ENCODE measurements around the gene PARD3. TPM values are rescaled to one million over a fixed set of nuclear protein-coding genes. Genes with fewer than 3 reads are reported as not detected.

The PARD3 gene
- total RNA-seq, 2 experiments from 2014 or later, result 2.2 to 2.8 TPM

GRCh38 chr10:34732926-34733325 lies 82.2 kb downstream of the PARD3 start:
- no peak overlapping the region for H3K4me3 Mint-ChIP-seq
- no peak for ATAC-seq
- POLR2A ChIA-PET, result no interaction called here
- no peak overlapping the region for H3K27ac Mint-ChIP-seq
- CTCF ChIA-PET, result interaction anchor here (1.1 to 2.0 kb wide), 2 partner anchors 9 to 11 kb away, joined by 5 to 9 read pairs; no protein-coding TSS in a partner anchor
- H3K9me3 Mint-ChIP-seq (ENCODE audit: low read depth), result no peaks in the 10 kb centered on the region
- H3K27me3 Mint-ChIP-seq, result peaks cover 4% of the 10 kb centered on the region
- peaks cover 3% of the 10 kb centered on the region for H3K4me1 Mint-ChIP-seq
- intact Hi-C loops (cut with DNase I, micrococcal nuclease), result no loop called here
- no peak for DNase-seq
- no peaks in the 10 kb centered on the region for H3K36me3 Mint-ChIP-seq (ENCODE audit: low read depth)

GRCh38 chr10:34731885-34732701 lies 83.0 kb downstream of the PARD3 start:
- H3K36me3 Mint-ChIP-seq (ENCODE audit: low read depth), result no peaks in the 10 kb centered on the region
- peaks cover 3% of the 10 kb centered on the region for H3K4me1 Mint-ChIP-seq
- H3K27ac Mint-ChIP-seq, result no peak overlapping the region
- DNase-seq (no peak), ATAC-seq (no peak)
- no peaks in the 10 kb centered on the region for H3K9me3 Mint-ChIP-seq (ENCODE audit: low read depth)
- ChIA-PET POLR2A (no interaction called here), CTCF (interaction anchor here (1.1 to 2.0 kb wide), 2 partner anchors 8 to 11 kb away, joined by 5 to 9 read pairs; no protein-coding TSS in a partner anchor)
- H3K4me3 Mint-ChIP-seq, result no peak overlapping the region
- peaks cover 4% of the 10 kb centered on the region for H3K27me3 Mint-ChIP-seq
- intact Hi-C loops (cut with DNase I, micrococcal nuclease), result no loop called here

- ChIA-PET CTCF (interaction anchor here (0.7 kb wide), 1 partner anchor 652 kb away, joined by 3 read pairs; no protein-coding TSS in a partner anchor), POLR2A (interaction anchor here (0.6 kb wide), 1 partner anchor 251 kb away, joined by 3 read pairs; no protein-coding TSS in a partner anchor)
- DNase-seq (no peak), ATAC-seq (no peak)
- Mint-ChIP-seq H3K4me1 (peaks cover 3% of the 10 kb centered on the region), H3K9me3 (ENCODE audit: low read depth) (no peaks in the 10 kb centered on the region), H3K27ac (no peak overlapping the region), H3K36me3 (ENCODE audit: low read depth) (no peaks in the 10 kb centered on the region), H3K4me3 (no peak overlapping the region), H3K27me3 (peaks cover 2% of the 10 kb centered on the region)
- intact Hi-C loops (cut with DNase I, micrococcal nuclease), result no loop called here
Observed at GRCh38 chr10:34731213-34731612, 83.9 kb downstream of the PARD3 start.

GRCh38 chr10:34730726-34731125 lies 84.4 kb downstream of the PARD3 start:
- ChIA-PET POLR2A (interaction anchor here (0.6 kb wide), 1 partner anchor 251 kb away, joined by 3 read pairs; no protein-coding TSS in a partner anchor), CTCF (no interaction called here)
- Mint-ChIP-seq H3K4me3 (no peak overlapping the region), H3K36me3 (ENCODE audit: low read depth) (no peaks in the 10 kb centered on the region), H3K4me1 (peaks cover 3% of the 10 kb centered on the region), H3K9me3 (ENCODE audit: low read depth) (no peaks in the 10 kb centered on the region), H3K27me3 (peaks cover 2% of the 10 kb centered on the region), H3K27ac (no peak overlapping the region)
- intact Hi-C loops (cut with DNase I, micrococcal nuclease), result no loop called here
- DNase-seq (no peak), ATAC-seq (no peak)

- Mint-ChIP-seq H3K36me3 (ENCODE audit: low read depth) (no peaks in the 10 kb centered on the region), H3K4me3 (no peak overlapping the region), H3K9me3 (ENCODE audit: low read depth) (no peaks in the 10 kb centered on the region), H3K27me3 (peaks cover 2% of the 10 kb centered on the region), H3K27ac (no peak overlapping the region), H3K4me1 (peaks cover 3% of the 10 kb centered on the region)
- intact Hi-C loops (cut with DNase I, micrococcal nuclease), result no loop called here
- CTCF ChIA-PET, result no interaction called here
- POLR2A ChIA-PET, result interaction anchor here (0.7 kb wide), 1 partner anchor 68 kb away, joined by 3 read pairs; no protein-coding TSS in a partner anchor
- no peak for DNase-seq
- no peak for ATAC-seq
Observed at GRCh38 chr10:34729619-34730018, 85.5 kb downstream of the PARD3 start.

GRCh38 chr10:34728361-34728760 lies 86.7 kb downstream of the PARD3 start:
- Mint-ChIP-seq H3K4me3 (no peak overlapping the region), H3K27ac (no peak overlapping the region), H3K4me1 (peaks cover 3% of the 10 kb centered on the region), H3K27me3 (peaks cover 2% of the 10 kb centered on the region), H3K9me3 (ENCODE audit: low read depth) (no peaks in the 10 kb centered on the region), H3K36me3 (ENCODE audit: low read depth) (no peaks in the 10 kb centered on the region)
- intact Hi-C loops (cut with DNase I, micrococcal nuclease), result no loop called here
- ChIA-PET POLR2A (no interaction called here), CTCF (no interaction called here)
- no peak for DNase-seq
- ATAC-seq, result no peak

GRCh38 chr10:34727595-34728033 lies 87.5 kb downstream of the PARD3 start:
- ChIA-PET POLR2A (no interaction called here), CTCF (no interaction called here)
- H3K27me3 Mint-ChIP-seq, result peaks cover 2% of the 10 kb centered on the region
- intact Hi-C loops (cut with DNase I, micrococcal nuclease), result no loop called here
- no peak overlapping the region for H3K4me3 Mint-ChIP-seq
- H3K9me3 Mint-ChIP-seq (ENCODE audit: low read depth), result no peaks in the 10 kb centered on the region
- no peak overlapping the region for H3K27ac Mint-ChIP-seq
- ATAC-seq (no peak), DNase-seq (no peak)
- no peaks in the 10 kb centered on the region for H3K4me1 Mint-ChIP-seq
- no peaks in the 10 kb centered on the region for H3K36me3 Mint-ChIP-seq (ENCODE audit: low read depth)

- CTCF ChIA-PET, result no interaction called here
- Mint-ChIP-seq H3K27ac (no peak overlapping the region), H3K27me3 (peaks cover 2% of the 10 kb centered on the region), H3K4me1 (no peaks in the 10 kb centered on the region), H3K4me3 (no peak overlapping the region), H3K9me3 (ENCODE audit: low read depth) (no peaks in the 10 kb centered on the region), H3K36me3 (ENCODE audit: low read depth) (no peaks in the 10 kb centered on the region)
- ATAC-seq (no peak), DNase-seq (no peak)
- intact Hi-C loops (cut with DNase I, micrococcal nuclease), result no loop called here
- POLR2A ChIA-PET, result no interaction called here
Observed at GRCh38 chr10:34726862-34727261, 88.2 kb downstream of the PARD3 start.

- no peak overlapping the region for H3K4me3 Mint-ChIP-seq
- no peaks in the 10 kb centered on the region for H3K36me3 Mint-ChIP-seq (ENCODE audit: low read depth)
- CTCF ChIA-PET, result interaction anchor here (0.7 to 1.6 kb wide), 4 partner anchors 10 to 271 kb away, joined by 3 to 9 read pairs (median 3); no protein-coding TSS in a partner anchor
- peaks cover 2% of the 10 kb centered on the region for H3K27me3 Mint-ChIP-seq
- ATAC-seq, result no peak
- H3K27ac Mint-ChIP-seq, result no peak overlapping the region
- POLR2A ChIA-PET, result no interaction called here
- no peaks in the 10 kb centered on the region for H3K4me1 Mint-ChIP-seq
- no peaks in the 10 kb centered on the region for H3K9me3 Mint-ChIP-seq (ENCODE audit: low read depth)
- peak; percentile 13 for DNase-seq
- intact Hi-C loops (cut with DNase I, micrococcal nuclease), result no loop called here
Observed at GRCh38 chr10:34723750-34724149, 91.3 kb downstream of the PARD3 start.

- Mint-ChIP-seq H3K27ac (no peak overlapping the region), H3K9me3 (ENCODE audit: low read depth) (no peaks in the 10 kb centered on the region), H3K4me3 (no peak overlapping the region), H3K4me1 (no peaks in the 10 kb centered on the region), H3K36me3 (ENCODE audit: low read depth) (no peaks in the 10 kb centered on the region), H3K27me3 (no peaks in the 10 kb centered on the region)
- ChIA-PET POLR2A (no interaction called here), CTCF (no interaction called here)
- no peak for ATAC-seq
- DNase-seq, result no peak
- intact Hi-C loops (cut with DNase I, micrococcal nuclease), result no loop called here
Observed at GRCh38 chr10:34722404-34722803, 92.7 kb downstream of the PARD3 start.

GRCh38 chr10:34721208-34721840 lies 93.8 kb downstream of the PARD3 start:
- no peak for ATAC-seq

GRCh38 chr10:34719746-34720145 lies 95.3 kb downstream of the PARD3 start:
- no peaks in the 10 kb centered on the region for H3K27me3 Mint-ChIP-seq
- no peak overlapping the region for H3K4me3 Mint-ChIP-seq
- no peaks in the 10 kb centered on the region for H3K36me3 Mint-ChIP-seq (ENCODE audit: low read depth)
- CTCF ChIA-PET, result no interaction called here
- H3K9me3 Mint-ChIP-seq (ENCODE audit: low read depth), result no peaks in the 10 kb centered on the region
- intact Hi-C loops (cut with DNase I, micrococcal nuclease), result no loop called here
- POLR2A ChIA-PET, result no interaction called here
- no peaks in the 10 kb centered on the region for H3K4me1 Mint-ChIP-seq
- DNase-seq, result no peak
- ATAC-seq, result no peak
- H3K27ac Mint-ChIP-seq, result no peak overlapping the region

More at GRCh38 chr10:34721208-34721840, 93.8 kb downstream of the PARD3 start:
- Mint-ChIP-seq H3K27me3 (no peaks in the 10 kb centered on the region), H3K4me1 (no peaks in the 10 kb centered on the region), H3K36me3 (ENCODE audit: low read depth) (no peaks in the 10 kb centered on the region), H3K4me3 (no peak overlapping the region), H3K27ac (no peak overlapping the region), H3K9me3 (ENCODE audit: low read depth) (no peaks in the 10 kb centered on the region)
- ChIA-PET CTCF (interaction anchor here (0.7 to 1.1 kb wide), 3 partner anchors 12 to 70 kb away, joined by 3 to 5 read pairs (median 3); no protein-coding TSS in a partner anchor), POLR2A (no interaction called here)
- intact Hi-C loops (cut with DNase I, micrococcal nuclease), result no loop called here
- DNase-seq, result no peak

All from activated CD4-positive, alpha-beta T cell treated with anti-CD3 and anti-CD28 coated beads for 36 hours (primary cell).